Naive thymus-derived CD8-positive, alpha-beta T cell (primary cell): Measurements from ENCODE around the gene SLC25A53. TPM values are rescaled to one million over a fixed set of nuclear protein-coding genes. Genes with fewer than 3 reads are reported as not detected.

Experiments used
- ATAC-seq, 2 donors: fragments of 150-1000 bp; cut with Tn5 transposase in 1 of 2; sonication (Bioruptor Pico), chemical (Tn5 transposase) in 1 of 2; 1 replicate in 1 of 2; 2 replicates in 1 of 2; pipeline ENCODE4 v1.10.0; 2021; ENCODE audit warnings: mild to moderate bottlenecking in 2 of 2, moderate library complexity in 2 of 2
- POLR2A ChIA-PET: fragments of 350-600 bp; sonication (Branson Sonifier 250); formaldehyde crosslinking; loops from one replicate; lab custom pipeline; 2021; ENCODE audit warnings: antibody characterized with exemption; lab: Charles Lee
- DNase-seq, 10 donors: peaks; one replicate each; pipeline versions ENCODE4 v3.0.0 to v3.0.0-alpha.2; 2020 to 2022
- H3K27ac Mint-ChIP-seq, 10 donors: one replicate each; pipeline ENCODE4 v1.8.0; 2020 to 2022; ENCODE audit warnings: mild to moderate bottlenecking in 10 of 10, mixed read lengths in 10 of 10, moderate library complexity in 4 of 10, inconsistent platforms in 1 of 10
- H3K27me3 Mint-ChIP-seq, 5 donors: one replicate each; pipeline ENCODE4 v1.8.0; 2021 to 2022; ENCODE audit warnings: mixed read lengths in 5 of 5
- H3K36me3 Mint-ChIP-seq, 3 donors: one replicate each; pipeline ENCODE4 v1.8.0; 2020 to 2022; ENCODE audit warnings: mixed read lengths in 3 of 3, mild to moderate bottlenecking in 2 of 3, inconsistent platforms in 1 of 3
- H3K4me1 Mint-ChIP-seq, 4 donors: one replicate each; pipeline ENCODE4 v1.8.0; 2021 to 2022; ENCODE audit warnings: mixed read lengths in 4 of 4
- H3K4me3 Mint-ChIP-seq, 10 donors: one replicate each; pipeline ENCODE4 v1.8.0; 2020 to 2022; ENCODE audit warnings: mild to moderate bottlenecking in 10 of 10, mixed read lengths in 10 of 10, moderate library complexity in 6 of 10, inconsistent platforms in 1 of 10
- H3K9me3 Mint-ChIP-seq, 9 donors: one replicate each; pipeline ENCODE4 v1.8.0; 2020 to 2022; ENCODE audit warnings: mixed read lengths in 9 of 9, mild to moderate bottlenecking in 3 of 9, inconsistent platforms in 1 of 9, moderate library complexity in 1 of 9
- polyA plus RNA-seq, 3 donors: library from polyadenylated mRNA; unstranded; fragments of 300-500 nt; fragmentation: Illumina TruSeq; gene quantifications; one replicate each; pipeline ENCODE4 v1.2.3, GENCODE V29; 2021
- total RNA-seq, 8 experiments: library from RNA in 2 of 8; stranded (reverse) in 2 of 8; gene quantifications; one replicate each; pipeline ENCODE4 v1.2.3 and lab custom pipeline; 2021 to 2026

Gene SLC25A53
- total RNA-seq (10 to 100 TPM; 27.3 to 28.9 TPM), polyA plus RNA-seq (10 to 100 TPM in 1 of 3 donors, 1 to 10 TPM in 2; 8.5 to 10.0 (median 9.8) TPM), total RNA-seq (lab: John Stamatoyannopoulos, UW) (4.6 to 39.4 (median 9.5) reads per million in 6 experiments)

- ATAC-seq (peak; percentile 84 to 88), DNase-seq (peak; percentile 53 to 84 (median 78))
- POLR2A ChIA-PET, result interaction anchor here (0.8 to 2.0 kb wide), 7 partner anchors 10 to 47 kb away, joined by 3 to 37 read pairs (median 6); partner anchors contain the start of genes FAM199X and ZCCHC18
- H3K4me1 Mint-ChIP-seq, result peaks cover 2 to 24% (median 21%) of the 10 kb centered on the region in 4 donors
- peak within 1 kb of the TSS; percentile 91 to 100 (median 98) for H3K4me3 Mint-ChIP-seq
- peaks cover 0 to 6% (median 0%) of the 10 kb centered on the region in 3 donors for H3K36me3 Mint-ChIP-seq
- H3K27me3 Mint-ChIP-seq, result peaks cover 0 to 1% (median 0%) of the 10 kb centered on the region in 5 donors
- H3K9me3 Mint-ChIP-seq, result no peaks in the 10 kb centered on the region
- H3K27ac Mint-ChIP-seq, result peak within 1 kb of the TSS; percentile 94 to 100 (median 99)
Observed at GRCh38 chrX:104156630-104157529, at the start of gene SLC25A53. Gene SLC25A53 (minus strand): TSS chrX:104157009. CDS start chrX:104105257, 51,752 bp downstream.

GRCh38 chrX:104205548-104205947 lies 48.7 kb upstream of the SLC25A53 start:
- ATAC-seq (no peak), DNase-seq (no peak)
- Mint-ChIP-seq H3K27ac (no peak overlapping the region), H3K4me1 (peaks cover 0 to 2% (median 0%) of the 10 kb centered on the region in 4 donors), H3K4me3 (no peak overlapping the region), H3K9me3 (no peaks in the 10 kb centered on the region), H3K36me3 (peaks cover 0 to 3% (median 0%) of the 10 kb centered on the region in 3 donors), H3K27me3 (peaks cover 0 to 7% (median 0%) of the 10 kb centered on the region in 5 donors)
- POLR2A ChIA-PET, result no interaction called here

GRCh38 chrX:104195489-104196084 lies 38.8 kb upstream of the SLC25A53 start:
- no peaks in the 10 kb centered on the region for H3K4me1 Mint-ChIP-seq
- H3K27ac Mint-ChIP-seq, result no peak overlapping the region
- POLR2A ChIA-PET, result no interaction called here
- no peak overlapping the region for H3K4me3 Mint-ChIP-seq
- H3K27me3 Mint-ChIP-seq, result no peaks in the 10 kb centered on the region
- ATAC-seq (no peak), DNase-seq (peak in 3 of 10 donors; percentile 26 to 35 (median 32))
- no peaks in the 10 kb centered on the region for H3K9me3 Mint-ChIP-seq
- peaks cover 0 to 13% (median 0%) of the 10 kb centered on the region in 3 donors for H3K36me3 Mint-ChIP-seq

- no peak for DNase-seq
- ATAC-seq, result no peak
- H3K4me3 Mint-ChIP-seq, result no peak overlapping the region
- H3K4me1 Mint-ChIP-seq, result no peaks in the 10 kb centered on the region
- H3K27ac Mint-ChIP-seq, result no peak overlapping the region
- no peaks in the 10 kb centered on the region for H3K27me3 Mint-ChIP-seq
- no peaks in the 10 kb centered on the region for H3K9me3 Mint-ChIP-seq
- peaks cover 0 to 19% (median 0%) of the 10 kb centered on the region in 3 donors for H3K36me3 Mint-ChIP-seq
- POLR2A ChIA-PET, result no interaction called here
Observed at GRCh38 chrX:104195013-104195412, 38.2 kb upstream of the SLC25A53 start.

GRCh38 chrX:104193485-104193884 lies 36.7 kb upstream of the SLC25A53 start:
- DNase-seq (no peak), ATAC-seq (no peak)
- H3K4me3 Mint-ChIP-seq, result no peak overlapping the region
- no peaks in the 10 kb centered on the region for H3K4me1 Mint-ChIP-seq
- no peaks in the 10 kb centered on the region for H3K9me3 Mint-ChIP-seq
- peak overlapping the region in 1 of 10 donors; percentile 15 for H3K27ac Mint-ChIP-seq
- H3K27me3 Mint-ChIP-seq, result no peaks in the 10 kb centered on the region
- H3K36me3 Mint-ChIP-seq, result peaks cover 0 to 34% (median 0%) of the 10 kb centered on the region in 3 donors
- POLR2A ChIA-PET, result no interaction called here

GRCh38 chrX:104189837-104190236 lies 33.0 kb upstream of the SLC25A53 start:
- Mint-ChIP-seq H3K27me3 (no peaks in the 10 kb centered on the region), H3K4me3 (no peak overlapping the region), H3K9me3 (no peaks in the 10 kb centered on the region), H3K36me3 (peaks cover 0 to 61% (median 0%) of the 10 kb centered on the region in 3 donors), H3K27ac (no peak overlapping the region), H3K4me1 (no peaks in the 10 kb centered on the region)
- POLR2A ChIA-PET, result no interaction called here
- no peak for ATAC-seq
- DNase-seq, result no peak

- no peak overlapping the region for H3K4me3 Mint-ChIP-seq
- H3K9me3 Mint-ChIP-seq, result no peaks in the 10 kb centered on the region
- H3K36me3 Mint-ChIP-seq, result peaks cover 0 to 71% (median 0%) of the 10 kb centered on the region in 3 donors
- DNase-seq, result no peak
- no peaks in the 10 kb centered on the region for H3K27me3 Mint-ChIP-seq
- no peak for ATAC-seq
- peaks cover 0 to 6% (median 3%) of the 10 kb centered on the region in 4 donors for H3K4me1 Mint-ChIP-seq
- H3K27ac Mint-ChIP-seq, result no peak overlapping the region
- POLR2A ChIA-PET, result no interaction called here
Observed at GRCh38 chrX:104187931-104188330, 31.1 kb upstream of the SLC25A53 start.

GRCh38 chrX:104183685-104184084 lies 26.9 kb upstream of the SLC25A53 start:
- Mint-ChIP-seq H3K4me3 (no peak overlapping the region), H3K4me1 (peaks cover 8 to 16% (median 13%) of the 10 kb centered on the region in 4 donors), H3K36me3 (peaks cover 0 to 63% (median 3%) of the 10 kb centered on the region in 3 donors), H3K27me3 (no peaks in the 10 kb centered on the region), H3K9me3 (no peaks in the 10 kb centered on the region), H3K27ac (no peak overlapping the region)
- POLR2A ChIA-PET, result no interaction called here
- no peak for ATAC-seq
- no peak for DNase-seq

GRCh38 chrX:104173841-104174240 lies 17.0 kb upstream of the SLC25A53 start:
- ATAC-seq (no peak), DNase-seq (no peak)
- POLR2A ChIA-PET, result no interaction called here

GRCh38 chrX:104172788-104173187 lies 16.0 kb upstream of the SLC25A53 start:
- peaks cover 19 to 41% (median 35%) of the 10 kb centered on the region in 4 donors for H3K4me1 Mint-ChIP-seq
- no peaks in the 10 kb centered on the region for H3K9me3 Mint-ChIP-seq
- no peaks in the 10 kb centered on the region for H3K27me3 Mint-ChIP-seq
- peaks cover 0 to 28% (median 6%) of the 10 kb centered on the region in 3 donors for H3K36me3 Mint-ChIP-seq
- DNase-seq (no peak), ATAC-seq (no peak)
- peak overlapping the region in 1 of 10 donors; percentile 36 for H3K27ac Mint-ChIP-seq
- POLR2A ChIA-PET, result no interaction called here
- no peak overlapping the region for H3K4me3 Mint-ChIP-seq

More at GRCh38 chrX:104173841-104174240, 17.0 kb upstream of the SLC25A53 start:
- Mint-ChIP-seq H3K36me3 (peaks cover 0 to 37% (median 13%) of the 10 kb centered on the region in 3 donors), H3K27me3 (no peaks in the 10 kb centered on the region), H3K9me3 (no peaks in the 10 kb centered on the region), H3K27ac (peak overlapping the region in 3 of 10 donors; percentile 11 to 57 (median 47)), H3K4me1 (peaks cover 16 to 31% (median 29%) of the 10 kb centered on the region in 4 donors), H3K4me3 (no peak overlapping the region)

GRCh38 chrX:104172121-104172520 lies 15.3 kb upstream of the SLC25A53 start:
- Mint-ChIP-seq H3K4me3 (no peak overlapping the region), H3K9me3 (no peaks in the 10 kb centered on the region), H3K27me3 (no peaks in the 10 kb centered on the region), H3K27ac (no peak overlapping the region), H3K36me3 (peaks cover 0 to 21% (median 3%) of the 10 kb centered on the region in 3 donors), H3K4me1 (peaks cover 22 to 46% (median 39%) of the 10 kb centered on the region in 4 donors)
- no peak for ATAC-seq
- POLR2A ChIA-PET, result no interaction called here
- no peak for DNase-seq

GRCh38 chrX:104168127-104168526 lies 11.3 kb upstream of the SLC25A53 start:
- DNase-seq (no peak), ATAC-seq (no peak)
- H3K4me3 Mint-ChIP-seq, result peak overlapping the region; percentile 66 to 85 (median 77)
- peak overlapping the region in 6 of 10 donors; percentile 27 to 82 (median 67) for H3K27ac Mint-ChIP-seq
- H3K4me1 Mint-ChIP-seq, result peaks cover 24 to 46% (median 35%) of the 10 kb centered on the region in 4 donors
- H3K36me3 Mint-ChIP-seq, result peaks cover 0 to 10% (median 0%) of the 10 kb centered on the region in 3 donors
- no peaks in the 10 kb centered on the region for H3K9me3 Mint-ChIP-seq
- no peaks in the 10 kb centered on the region for H3K27me3 Mint-ChIP-seq
- POLR2A ChIA-PET, result no interaction called here
